ENCODE results near the gene CCT2.

DNA sequence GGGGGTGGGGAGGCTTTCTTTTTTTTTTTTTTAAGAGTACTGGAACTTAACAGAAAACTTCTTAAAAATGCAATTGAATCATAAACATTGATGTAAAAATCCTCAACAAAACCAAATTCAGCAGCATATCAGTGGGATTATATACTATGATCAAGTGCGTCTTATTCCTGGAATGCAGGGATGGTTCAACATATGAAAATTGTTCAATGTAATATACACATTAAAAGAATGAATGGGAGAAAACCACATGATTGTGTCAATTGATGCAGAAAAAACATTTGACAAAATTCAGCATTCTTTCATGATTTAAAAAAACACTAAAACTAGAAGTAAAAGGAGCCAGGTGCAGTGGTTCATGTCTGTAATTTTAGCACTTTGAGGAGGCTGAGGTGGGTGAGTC lies 41.2 kb upstream of the CCT2 start:
- TF ChIP-seq POLR2A (IDR thresholded peaks at IDR 0.05; ENCODE audit: low read length) (no peak), GATA1 (IDR thresholded peaks at IDR 0.05; ENCODE audit: low read depth, low read length) (no peak)

Data from erythroblast (primary cell).